Panc1 (cell line): ENCODE results near the gene ADGRG2. TPM values are rescaled to one million over a fixed set of nuclear protein-coding genes. Genes with fewer than 3 reads are reported as not detected.

ENCODE experiments used
- ATAC-seq: fragments of 200-7000 bp; cut with Tn5 transposase; 2 replicates; pipeline ENCODE4 v1.9.1; 2020; ENCODE audit warnings: mild to moderate bottlenecking, moderate library complexity
- BruUV-seq: library from RNA; stranded (reverse); fragments of 400-500 nt; replicated peaks from 2 replicates; lab custom pipeline; 2021; lab: Mats Ljungman, UMichigan
- CTCF ChIA-PET: fragments of 300-600 bp; sonication (Branson Sonifier 250); formaldehyde crosslinking; loops from one replicate; lab custom pipeline; 2022; ENCODE audit warnings: antibody characterized with exemption; lab: Charles Lee
- POLR2A ChIA-PET: fragments of 300-600 bp; sonication (Branson Sonifier 250); formaldehyde crosslinking; loops from one replicate; lab custom pipeline; 2022; ENCODE audit warnings: antibody characterized with exemption; lab: Charles Lee
- DNase-seq: peaks from one replicate; pipeline ENCODE4 v3.0.0-alpha.2; 2010; ENCODE audit warnings: low read depth, low spot score
- H3K27ac ChIP-seq: 2 replicates; pipeline ENCODE4 v1.5.1; 2011; ENCODE audit warnings: mild to moderate bottlenecking, low read length, inconsistent platforms
- H3K27me3 ChIP-seq: fragments of 200-500 bp; sonication (Bioruptor generic); 2 replicates; pipeline ENCODE4 v1.6.0; 2014; ENCODE audit warnings: low read length, inconsistent platforms; ENCODE audit not compliant: control insufficient read depth, insufficient read depth
- H3K36me3 ChIP-seq: fragments of 200-500 bp; sonication (Bioruptor generic); 2 replicates; pipeline ENCODE4 v1.5.1; 2014; ENCODE audit warnings: inconsistent platforms, mild to moderate bottlenecking, low read length, moderate library complexity; ENCODE audit not compliant: control insufficient read depth, insufficient read depth
- H3K4me1 ChIP-seq: 2 replicates; pipeline ENCODE4 v1.5.1; 2011; ENCODE audit warnings: inconsistent platforms, mild to moderate bottlenecking, low read length, moderate library complexity; ENCODE audit not compliant: control insufficient read depth, insufficient read depth
- H3K4me3 ChIP-seq, 2 experiments: 2 replicates each; pipeline ENCODE4 v1.5.1; 2011 to 2012; ENCODE audit warnings: low read depth in 2 of 2, low read length in 2 of 2, mild to moderate bottlenecking in 2 of 2, inconsistent platforms in 1 of 2, moderate library complexity in 1 of 2
- H3K9me3 ChIP-seq: fragments of 200-500 bp; sonication (Bioruptor generic); 2 replicates; pipeline ENCODE4 v1.5.1; 2014; ENCODE audit warnings: low read depth, mild to moderate bottlenecking, inconsistent platforms, low read length, moderate library complexity; ENCODE audit not compliant: control insufficient read depth, insufficient read depth
- POLR2AphosphoS5 ChIP-seq: IDR thresholded peaks from 2 replicates; pipeline ENCODE4 v1.6.1; 2012; ENCODE audit warnings: mild to moderate bottlenecking, low read depth, low read length, moderate library complexity
- SIN3A ChIP-seq: IDR thresholded peaks from 2 replicates; pipeline ENCODE4 v1.6.1; 2012; ENCODE audit warnings: low read depth, mild to moderate bottlenecking, low read length, moderate library complexity, borderline replicate concordance; ENCODE audit not compliant: insufficient read depth
- TCF7L2 ChIP-seq: IDR thresholded peaks from 2 replicates; pipeline ENCODE4 v1.6.1; 2011; ENCODE audit warnings: mild to moderate bottlenecking, low read depth, low read length, inconsistent platforms
- in situ Hi-C: cut with HindIII; loops from 2 replicates; pipeline ENCODE4 v1.10.0; 2016; ENCODE audit warnings: low sequenced_read_pairs, low pct_unique_long_range_greater_than_20kb
- intact Hi-C: fragments of 100-400 bp; cut with micrococcal nuclease; formaldehyde crosslinking; loops from one replicate; pipeline ENCODE4 v1.10.0; 2022; ENCODE audit not compliant: unreplicated experiment
- total RNA-seq: library from RNA; stranded (reverse); gene quantifications from one replicate; pipeline ENCODE4 v1.2.1, GENCODE V29; 2021; ENCODE audit not compliant: unreplicated experiment
- TF ChIP-seq, protein P1 (sequence below): fragments of 450-650 bp; IDR thresholded peaks from 2 replicates; pipeline ENCODE4 v1.5.1; 2017; ENCODE audit warnings: mild to moderate bottlenecking
- TF ChIP-seq, protein P2 (sequence below), 2 experiments: IDR thresholded peaks; 2 replicates each; pipeline ENCODE4 v1.6.1; 2011 to 2012; ENCODE audit warnings: low read depth in 2 of 2, control low read depth in 1 of 2, low read length in 1 of 2, mild to moderate bottlenecking in 1 of 2, moderate library complexity in 1 of 2; ENCODE audit not compliant: insufficient read depth in 1 of 2

The ADGRG2 gene
- total RNA-seq, 1 experiment from 2014 or later = 2.0 TPM

DNA sequence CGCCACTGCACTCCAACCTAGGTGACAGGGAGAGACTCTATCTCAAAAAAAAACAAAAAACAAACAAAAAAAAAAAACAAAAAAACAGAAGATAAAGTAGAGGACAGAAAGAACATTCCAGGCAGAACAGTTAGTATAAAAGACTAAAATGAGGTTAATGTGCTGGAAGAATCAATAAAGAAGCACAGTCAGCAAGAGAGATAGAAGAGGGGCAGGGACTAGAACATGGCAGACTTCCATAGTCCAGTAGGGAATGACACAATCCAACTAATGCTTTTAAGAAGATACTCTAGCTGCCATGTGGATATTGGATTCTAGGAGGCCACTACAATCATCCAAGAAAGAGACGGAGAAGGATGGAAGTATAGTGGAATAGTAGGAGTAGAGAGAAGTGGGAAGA is 11.6 kb downstream of the ADGRG2 start:
- H3K9me3 ChIP-seq = no peaks in the 10 kb centered on the region
- H3K27ac ChIP-seq = no peak overlapping the region
- TF ChIP-seq, protein P1, sequence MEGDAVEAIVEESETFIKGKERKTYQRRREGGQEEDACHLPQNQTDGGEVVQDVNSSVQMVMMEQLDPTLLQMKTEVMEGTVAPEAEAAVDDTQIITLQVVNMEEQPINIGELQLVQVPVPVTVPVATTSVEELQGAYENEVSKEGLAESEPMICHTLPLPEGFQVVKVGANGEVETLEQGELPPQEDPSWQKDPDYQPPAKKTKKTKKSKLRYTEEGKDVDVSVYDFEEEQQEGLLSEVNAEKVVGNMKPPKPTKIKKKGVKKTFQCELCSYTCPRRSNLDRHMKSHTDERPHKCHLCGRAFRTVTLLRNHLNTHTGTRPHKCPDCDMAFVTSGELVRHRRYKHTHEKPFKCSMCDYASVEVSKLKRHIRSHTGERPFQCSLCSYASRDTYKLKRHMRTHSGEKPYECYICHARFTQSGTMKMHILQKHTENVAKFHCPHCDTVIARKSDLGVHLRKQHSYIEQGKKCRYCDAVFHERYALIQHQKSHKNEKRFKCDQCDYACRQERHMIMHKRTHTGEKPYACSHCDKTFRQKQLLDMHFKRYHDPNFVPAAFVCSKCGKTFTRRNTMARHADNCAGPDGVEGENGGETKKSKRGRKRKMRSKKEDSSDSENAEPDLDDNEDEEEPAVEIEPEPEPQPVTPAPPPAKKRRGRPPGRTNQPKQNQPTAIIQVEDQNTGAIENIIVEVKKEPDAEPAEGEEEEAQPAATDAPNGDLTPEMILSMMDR = no peak
- TF ChIP-seq, protein P2, sequence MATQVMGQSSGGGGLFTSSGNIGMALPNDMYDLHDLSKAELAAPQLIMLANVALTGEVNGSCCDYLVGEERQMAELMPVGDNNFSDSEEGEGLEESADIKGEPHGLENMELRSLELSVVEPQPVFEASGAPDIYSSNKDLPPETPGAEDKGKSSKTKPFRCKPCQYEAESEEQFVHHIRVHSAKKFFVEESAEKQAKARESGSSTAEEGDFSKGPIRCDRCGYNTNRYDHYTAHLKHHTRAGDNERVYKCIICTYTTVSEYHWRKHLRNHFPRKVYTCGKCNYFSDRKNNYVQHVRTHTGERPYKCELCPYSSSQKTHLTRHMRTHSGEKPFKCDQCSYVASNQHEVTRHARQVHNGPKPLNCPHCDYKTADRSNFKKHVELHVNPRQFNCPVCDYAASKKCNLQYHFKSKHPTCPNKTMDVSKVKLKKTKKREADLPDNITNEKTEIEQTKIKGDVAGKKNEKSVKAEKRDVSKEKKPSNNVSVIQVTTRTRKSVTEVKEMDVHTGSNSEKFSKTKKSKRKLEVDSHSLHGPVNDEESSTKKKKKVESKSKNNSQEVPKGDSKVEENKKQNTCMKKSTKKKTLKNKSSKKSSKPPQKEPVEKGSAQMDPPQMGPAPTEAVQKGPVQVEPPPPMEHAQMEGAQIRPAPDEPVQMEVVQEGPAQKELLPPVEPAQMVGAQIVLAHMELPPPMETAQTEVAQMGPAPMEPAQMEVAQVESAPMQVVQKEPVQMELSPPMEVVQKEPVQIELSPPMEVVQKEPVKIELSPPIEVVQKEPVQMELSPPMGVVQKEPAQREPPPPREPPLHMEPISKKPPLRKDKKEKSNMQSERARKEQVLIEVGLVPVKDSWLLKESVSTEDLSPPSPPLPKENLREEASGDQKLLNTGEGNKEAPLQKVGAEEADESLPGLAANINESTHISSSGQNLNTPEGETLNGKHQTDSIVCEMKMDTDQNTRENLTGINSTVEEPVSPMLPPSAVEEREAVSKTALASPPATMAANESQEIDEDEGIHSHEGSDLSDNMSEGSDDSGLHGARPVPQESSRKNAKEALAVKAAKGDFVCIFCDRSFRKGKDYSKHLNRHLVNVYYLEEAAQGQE (IDR thresholded peaks at IDR 0.05; ENCODE audit: insufficient read depth in 1 of 2, low read depth in 2 of 2, low read length in 1 of 2) = no peak
- no peak for TF ChIP-seq SIN3A
- DNase-seq (no peak), ATAC-seq (no peak)
- no peaks in the 10 kb centered on the region for H3K27me3 ChIP-seq
- intact Hi-C loops (no loop called here), in situ Hi-C loops (no loop called here)
- H3K36me3 ChIP-seq = no peaks in the 10 kb centered on the region
- H3K4me1 ChIP-seq = no peaks in the 10 kb centered on the region
- POLR2A ChIA-PET = no interaction called here
- BruUV-seq = no TSS peak
- no peak overlapping the region for H3K4me3 ChIP-seq
- CTCF ChIA-PET = no interaction called here

DNA sequence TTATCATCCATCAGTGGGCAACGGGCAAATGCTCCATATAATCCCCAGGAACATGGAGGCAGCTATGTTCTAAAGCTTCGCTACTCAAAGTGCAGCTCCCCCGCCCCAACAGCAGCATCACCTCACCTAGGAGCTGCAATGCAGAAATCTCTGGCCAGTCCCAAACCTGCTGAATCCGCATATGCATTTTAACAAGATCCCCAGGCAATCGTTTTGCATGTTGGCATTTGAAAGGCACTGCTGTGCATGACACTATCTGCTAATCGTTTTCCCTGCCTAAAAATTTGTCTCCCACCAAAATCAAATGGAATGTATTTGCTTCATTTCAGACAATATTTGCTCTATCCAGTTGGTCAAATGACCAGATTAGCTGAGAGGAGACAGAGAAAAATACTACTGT is 15.2 kb downstream of the ADGRG2 start:
- in situ Hi-C loops = no loop called here
- DNase-seq (no peak), ATAC-seq (no peak)
- Histone ChIP-seq H3K4me1 (no peaks in the 10 kb centered on the region), H3K36me3 (no peaks in the 10 kb centered on the region), H3K4me3 (no peak overlapping the region), H3K27ac (no peak overlapping the region), H3K9me3 (no peaks in the 10 kb centered on the region), H3K27me3 (no peaks in the 10 kb centered on the region)
- ChIA-PET CTCF (no interaction called here), POLR2A (interaction anchor here (0.7 kb wide), 1 partner anchor 69 kb away, joined by 3 read pairs; no protein-coding TSS in a partner anchor)
- TF ChIP-seq, protein P2 (IDR thresholded peaks at IDR 0.05; ENCODE audit: insufficient read depth in 1 of 2, low read depth in 2 of 2, low read length in 1 of 2) = no peak
- TF ChIP-seq SIN3A = no peak
- TF ChIP-seq, protein P1 = no peak
- TF ChIP-seq POLR2AphosphoS5 = no peak
- TF ChIP-seq TCF7L2 = no peak
- no TSS peak for BruUV-seq
- intact Hi-C loops = no loop called here
